Activated B cell treated with CpG ODN at 0.5 μM for 24 hours (primary cell): ENCODE measurements around the gene MTPN. TPM values are rescaled to one million over a fixed set of nuclear protein-coding genes. Genes with fewer than 3 reads are reported as not detected.

Experiments
- ATAC-seq: fragments of 200-7000 bp; cut with Tn5 transposase; one replicate; pipeline ENCODE4 v1.10.0; 2021; ENCODE audit warnings: low read depth, mild to moderate bottlenecking, moderate library complexity
- CTCF ChIA-PET: fragments of 350-600 bp; sonication (Branson Sonifier 250); formaldehyde crosslinking; loops from one replicate; lab custom pipeline; 2021; ENCODE audit warnings: antibody characterized with exemption; lab: Charles Lee
- POLR2A ChIA-PET: fragments of 350-600 bp; sonication (Branson Sonifier 250); formaldehyde crosslinking; loops from one replicate; lab custom pipeline; 2021; ENCODE audit warnings: antibody characterized with exemption; lab: Charles Lee
- DNase-seq: peaks from one replicate; pipeline ENCODE4 v3.0.0; 2022
- H3K27ac Mint-ChIP-seq: one replicate; pipeline ENCODE4 v1.8.0; 2020; ENCODE audit warnings: mixed read lengths
- H3K27me3 Mint-ChIP-seq: one replicate; pipeline ENCODE4 v1.8.0; 2021; ENCODE audit warnings: mixed read lengths
- H3K36me3 Mint-ChIP-seq: one replicate; pipeline ENCODE4 v1.8.0; 2021; ENCODE audit warnings: low read depth, mixed read lengths
- H3K4me1 Mint-ChIP-seq: one replicate; pipeline ENCODE4 v1.8.0; 2021; ENCODE audit warnings: mixed read lengths
- H3K4me3 Mint-ChIP-seq: one replicate; pipeline ENCODE4 v1.8.0; 2020; ENCODE audit warnings: mild to moderate bottlenecking, mixed read lengths
- H3K9me3 Mint-ChIP-seq: one replicate; pipeline ENCODE4 v1.8.0; 2020; ENCODE audit warnings: mixed read lengths
- intact Hi-C: fragments of 100-400 bp; cut with micrococcal nuclease; formaldehyde crosslinking; loops from one replicate; pipeline ENCODE4 v1.15.1; 2024
- total RNA-seq: library from RNA; stranded (reverse); gene quantifications from 2 replicates; pipeline ENCODE4 v1.2.3, GENCODE V29; 2022
- TF ChIP-seq, protein P1 (sequence below): fragments of 200-600 bp; IDR thresholded peaks from one replicate; pipeline ENCODE4 v1.8.0; 2022; ENCODE audit warnings: antibody characterized with exemption, mild to moderate bottlenecking

Gene MTPN
- total RNA-seq, 1 donor from 2014 or later = 137 TPM

DNA sequence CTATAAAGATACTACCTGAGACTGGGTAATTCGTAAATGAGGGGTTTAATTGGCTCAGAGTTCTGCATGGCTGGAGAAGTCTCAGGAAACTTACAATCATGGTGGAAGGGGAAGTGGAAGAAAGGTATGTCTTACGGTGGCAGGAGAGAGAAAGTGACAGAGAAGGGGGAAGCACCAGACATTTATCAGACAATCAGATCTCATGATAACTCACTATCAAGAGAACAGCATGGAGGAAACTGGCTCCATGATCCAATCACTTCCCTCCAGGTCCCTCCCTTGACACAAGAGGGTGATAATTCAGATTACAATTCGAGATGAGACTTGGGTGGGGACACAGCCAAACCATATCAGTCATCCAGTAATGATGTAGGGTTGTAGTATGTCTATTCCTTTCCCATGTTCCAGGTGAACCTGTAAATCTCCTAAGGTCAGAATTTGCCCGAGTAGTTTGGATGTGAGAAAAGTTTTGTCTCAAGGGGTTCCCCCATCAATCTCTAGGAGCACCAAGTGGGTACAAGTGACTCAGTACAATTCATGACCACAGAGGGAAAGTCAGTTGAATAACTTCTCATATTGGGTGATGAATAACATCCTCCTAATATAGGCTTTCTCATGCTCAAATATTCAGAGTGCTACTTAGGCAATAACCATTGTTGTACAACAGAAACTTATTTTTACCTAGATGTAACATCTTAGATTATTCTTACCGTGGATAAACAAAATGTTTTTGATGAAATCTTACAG lies 39.7 kb upstream of the MTPN start:
- Mint-ChIP-seq H3K4me3 (no peak overlapping the region), H3K27ac (no peak overlapping the region), H3K9me3 (no peaks in the 10 kb centered on the region), H3K4me1 (peaks cover 9% of the 10 kb centered on the region), H3K36me3 (no peaks in the 10 kb centered on the region), H3K27me3 (peaks cover 12% of the 10 kb centered on the region)
- ATAC-seq = no peak
- intact Hi-C loops = no loop called here
- DNase-seq = no peak
- CTCF ChIA-PET = no interaction called here
- TF ChIP-seq, protein P1, sequence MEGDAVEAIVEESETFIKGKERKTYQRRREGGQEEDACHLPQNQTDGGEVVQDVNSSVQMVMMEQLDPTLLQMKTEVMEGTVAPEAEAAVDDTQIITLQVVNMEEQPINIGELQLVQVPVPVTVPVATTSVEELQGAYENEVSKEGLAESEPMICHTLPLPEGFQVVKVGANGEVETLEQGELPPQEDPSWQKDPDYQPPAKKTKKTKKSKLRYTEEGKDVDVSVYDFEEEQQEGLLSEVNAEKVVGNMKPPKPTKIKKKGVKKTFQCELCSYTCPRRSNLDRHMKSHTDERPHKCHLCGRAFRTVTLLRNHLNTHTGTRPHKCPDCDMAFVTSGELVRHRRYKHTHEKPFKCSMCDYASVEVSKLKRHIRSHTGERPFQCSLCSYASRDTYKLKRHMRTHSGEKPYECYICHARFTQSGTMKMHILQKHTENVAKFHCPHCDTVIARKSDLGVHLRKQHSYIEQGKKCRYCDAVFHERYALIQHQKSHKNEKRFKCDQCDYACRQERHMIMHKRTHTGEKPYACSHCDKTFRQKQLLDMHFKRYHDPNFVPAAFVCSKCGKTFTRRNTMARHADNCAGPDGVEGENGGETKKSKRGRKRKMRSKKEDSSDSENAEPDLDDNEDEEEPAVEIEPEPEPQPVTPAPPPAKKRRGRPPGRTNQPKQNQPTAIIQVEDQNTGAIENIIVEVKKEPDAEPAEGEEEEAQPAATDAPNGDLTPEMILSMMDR = no peak
- POLR2A ChIA-PET = no interaction called here

DNA sequence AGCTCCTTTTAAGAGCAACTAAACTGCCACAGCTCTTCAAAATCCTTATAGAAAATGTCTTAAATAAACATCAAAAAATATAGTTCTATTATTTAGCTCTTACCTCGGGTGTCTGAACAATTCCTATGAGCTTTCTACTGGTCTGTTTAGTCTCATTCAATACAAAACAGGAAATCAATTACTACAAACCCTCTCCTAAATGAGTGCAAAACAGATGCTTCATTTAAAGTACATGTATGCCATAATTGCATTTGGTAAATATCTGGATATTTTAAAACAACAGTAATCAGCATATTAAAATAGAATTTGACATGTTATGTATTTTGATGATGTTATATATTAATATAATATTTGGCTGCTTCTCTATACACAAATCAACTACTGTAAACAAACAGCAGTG lies 38.5 kb upstream of the MTPN start:
- Mint-ChIP-seq H3K36me3 (no peaks in the 10 kb centered on the region), H3K27me3 (peaks cover 12% of the 10 kb centered on the region), H3K4me3 (no peak overlapping the region), H3K27ac (no peak overlapping the region), H3K9me3 (no peaks in the 10 kb centered on the region), H3K4me1 (peaks cover 9% of the 10 kb centered on the region)
- CTCF ChIA-PET = interaction anchor here (0.5 to 1.4 kb wide), 2 partner anchors 215 to 452 kb away, joined by 3 to 4 read pairs; no protein-coding TSS in a partner anchor
- DNase-seq = no peak
- TF ChIP-seq, protein P1 = no peak
- POLR2A ChIA-PET = no interaction called here
- no peak for ATAC-seq
- intact Hi-C loops = no loop called here

DNA sequence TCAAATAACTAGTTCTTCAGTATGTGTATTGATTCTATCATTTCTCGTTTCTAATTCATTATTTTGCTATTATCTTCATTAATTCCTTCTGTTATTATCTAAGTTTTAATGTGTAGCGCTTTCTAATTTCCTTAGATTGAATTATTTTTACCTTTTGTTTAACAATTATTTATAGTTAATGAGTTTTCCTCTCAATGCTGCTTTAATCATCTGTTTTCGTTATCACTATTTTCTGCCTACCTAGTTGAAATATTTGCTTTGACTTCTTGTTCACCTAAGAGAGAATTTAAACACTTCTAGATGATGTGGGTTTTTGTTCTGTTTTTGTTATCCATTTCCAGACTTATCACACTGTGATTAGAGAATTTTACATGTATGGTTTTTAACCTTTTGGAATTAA lies 37.5 kb upstream of the MTPN start:
- H3K36me3 Mint-ChIP-seq = no peaks in the 10 kb centered on the region
- no peak overlapping the region for H3K4me3 Mint-ChIP-seq
- intact Hi-C loops = no loop called here
- TF ChIP-seq, protein P1 = no peak
- DNase-seq (no peak), ATAC-seq (no peak)
- no peak overlapping the region for H3K27ac Mint-ChIP-seq
- H3K9me3 Mint-ChIP-seq = no peaks in the 10 kb centered on the region
- POLR2A ChIA-PET = no interaction called here
- H3K27me3 Mint-ChIP-seq = peaks cover 12% of the 10 kb centered on the region
- H3K4me1 Mint-ChIP-seq = peaks cover 9% of the 10 kb centered on the region
- CTCF ChIA-PET = interaction anchor here (1.4 kb wide), 1 partner anchor 214 kb away, joined by 4 read pairs; no protein-coding TSS in a partner anchor

DNA sequence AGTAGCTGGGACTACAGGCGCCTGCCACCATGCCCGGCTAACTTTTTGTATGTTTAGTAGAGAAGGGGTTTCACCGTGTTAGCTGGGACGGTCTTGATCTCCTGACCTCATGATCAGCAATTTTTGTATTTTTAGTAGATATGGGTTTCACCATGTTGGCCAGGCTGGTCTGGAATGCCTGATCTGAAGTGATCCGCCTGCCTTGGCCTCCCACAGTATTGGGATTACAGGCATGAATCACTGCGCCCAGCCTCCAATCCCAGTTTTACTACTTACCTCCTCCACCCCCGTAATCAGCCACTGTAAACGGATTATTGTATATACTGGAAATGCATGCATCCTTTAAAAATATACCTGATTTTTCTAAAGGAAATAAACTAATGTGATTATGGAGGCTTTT lies 35.1 kb upstream of the MTPN start:
- H3K27ac Mint-ChIP-seq = no peak overlapping the region
- no peaks in the 10 kb centered on the region for H3K36me3 Mint-ChIP-seq
- peaks cover 11% of the 10 kb centered on the region for H3K4me1 Mint-ChIP-seq
- POLR2A ChIA-PET = no interaction called here
- ATAC-seq (no peak), DNase-seq (no peak)
- TF ChIP-seq, protein P1 = no peak
- CTCF ChIA-PET = interaction anchor here (0.9 kb wide), 1 partner anchor 211 kb away, joined by 3 read pairs; no protein-coding TSS in a partner anchor
- peaks cover 12% of the 10 kb centered on the region for H3K27me3 Mint-ChIP-seq
- intact Hi-C loops = no loop called here
- H3K4me3 Mint-ChIP-seq = no peak overlapping the region
- no peaks in the 10 kb centered on the region for H3K9me3 Mint-ChIP-seq

DNA sequence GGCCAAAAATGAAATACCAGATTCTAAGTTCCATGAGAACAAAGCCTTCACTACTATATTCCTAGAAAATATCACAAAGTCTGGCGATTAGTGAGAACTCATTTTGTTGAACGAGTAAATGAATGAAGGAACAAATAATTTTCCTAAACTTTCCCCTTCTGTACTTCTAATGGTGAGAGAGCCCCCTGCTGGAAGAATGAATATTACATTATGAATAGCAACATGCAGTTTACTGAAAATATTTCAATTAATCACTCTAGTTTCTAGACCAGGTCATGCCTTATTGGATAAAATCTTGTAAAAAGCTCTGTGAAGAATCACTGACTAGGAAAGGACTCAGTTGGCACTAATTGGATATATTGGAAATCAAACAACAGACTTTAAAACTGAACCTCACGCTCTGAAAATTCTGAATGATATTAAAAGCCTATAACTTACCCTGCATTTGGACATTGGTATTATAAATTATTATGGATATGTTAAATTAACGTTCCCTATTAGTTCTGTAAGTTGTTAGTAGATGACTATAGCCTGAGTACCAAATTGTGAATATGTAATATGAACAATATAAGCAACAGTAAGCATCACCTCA lies 32.4 kb upstream of the MTPN start:
- intact Hi-C loops = loop anchor here (1.0 to 5.0 kb wide), 7 partner anchors 27 to 728 kb away; partner anchors contain the start of genes MTPN and STMP1
- peaks cover 6% of the 10 kb centered on the region for H3K4me1 Mint-ChIP-seq
- TF ChIP-seq, protein P1 = peak; percentile 86
- H3K27me3 Mint-ChIP-seq = peaks cover 6% of the 10 kb centered on the region
- no peaks in the 10 kb centered on the region for H3K36me3 Mint-ChIP-seq
- H3K4me3 Mint-ChIP-seq = no peak overlapping the region
- ChIA-PET CTCF (interaction anchor here (0.8 to 5.6 kb wide), 6 partner anchors 11 to 214 kb away, joined by 3 to 87 read pairs (median 6); no protein-coding TSS in a partner anchor), POLR2A (interaction anchor here (0.6 to 1.5 kb wide), 2 partner anchors 208 to 459 kb away, joined by 3 read pairs; no protein-coding TSS in a partner anchor)
- no peak for DNase-seq
- ATAC-seq = no peak
- H3K27ac Mint-ChIP-seq = no peak overlapping the region
- no peaks in the 10 kb centered on the region for H3K9me3 Mint-ChIP-seq
